T-helper 17 cell (primary cell): ENCODE measurements around the gene ORM1. TPM values are rescaled to one million over a fixed set of nuclear protein-coding genes. Genes with fewer than 3 reads are reported as not detected.

Experiments used
- ATAC-seq: fragments of 150-1000 bp; cut with Tn5 transposase; 2 replicates; pipeline ENCODE4 v1.10.0; 2021; ENCODE audit warnings: mild to moderate bottlenecking, moderate library complexity
- DNase-seq, 3 donors: peaks; one replicate each; pipeline versions ENCODE4 v3.0.0 to v3.0.0-alpha.2; 2020 to 2021
- H3K9me3 ChIP-seq: one replicate; pipeline ENCODE4 v1.7.0; 2013; ENCODE audit warnings: low read length, mild to moderate bottlenecking; ENCODE audit not compliant: control insufficient read depth, poor library complexity, severe bottlenecking
- H3K27ac Mint-ChIP-seq: one replicate; pipeline ENCODE4 v1.8.0; 2022; ENCODE audit warnings: mild to moderate bottlenecking, moderate library complexity, mixed read lengths
- H3K27me3 Mint-ChIP-seq: one replicate; pipeline ENCODE4 v1.8.0; 2022; ENCODE audit warnings: mixed read lengths
- H3K36me3 Mint-ChIP-seq: one replicate; pipeline ENCODE4 v1.8.0; 2022; ENCODE audit warnings: low read depth, mixed read lengths
- H3K4me1 Mint-ChIP-seq: one replicate; pipeline ENCODE4 v1.8.0; 2022; ENCODE audit warnings: mild to moderate bottlenecking, mixed read lengths
- H3K4me3 Mint-ChIP-seq: one replicate; pipeline ENCODE4 v1.8.0; 2022; ENCODE audit warnings: mild to moderate bottlenecking, moderate library complexity, mixed read lengths
- total RNA-seq, 4 donors: library from RNA in 2 of 4; stranded (reverse) in 2 of 4; gene quantifications; one replicate each; pipeline ENCODE4 v1.2.3 and lab custom pipeline; 2022 to 2026

The ORM1 gene
- total RNA-seq, 2 donors from 2014 or later = not detected

GRCh38 chr9:114341152-114341830 lies 18.4 kb downstream of the ORM1 start:
- ATAC-seq (no peak), DNase-seq (no peak)
- H3K27ac Mint-ChIP-seq = peak overlapping the region; percentile 75
- no peak overlapping the region for H3K4me3 Mint-ChIP-seq
- H3K9me3 ChIP-seq = no peaks in the 10 kb centered on the region
- peaks cover 11% of the 10 kb centered on the region for H3K36me3 Mint-ChIP-seq
- no peaks in the 10 kb centered on the region for H3K27me3 Mint-ChIP-seq
- H3K4me1 Mint-ChIP-seq = peaks cover 13% of the 10 kb centered on the region

- peaks cover 13% of the 10 kb centered on the region for H3K4me1 Mint-ChIP-seq
- ATAC-seq (no peak), DNase-seq (no peak)
- no peak overlapping the region for H3K4me3 Mint-ChIP-seq
- peak overlapping the region; percentile 75 for H3K27ac Mint-ChIP-seq
- no peaks in the 10 kb centered on the region for H3K9me3 ChIP-seq
- peaks cover 11% of the 10 kb centered on the region for H3K36me3 Mint-ChIP-seq
- H3K27me3 Mint-ChIP-seq = no peaks in the 10 kb centered on the region
These were observed 19.1 kb downstream of the ORM1 start for GRCh38 chr9:114341991-114342390.

GRCh38 chr9:114342755-114343440 lies 20.0 kb downstream of the ORM1 start:
- DNase-seq (no peak), ATAC-seq (no peak)
- peaks cover 9% of the 10 kb centered on the region for H3K36me3 Mint-ChIP-seq
- peak overlapping the region; percentile 49 for H3K27ac Mint-ChIP-seq
- H3K9me3 ChIP-seq = no peaks in the 10 kb centered on the region
- H3K27me3 Mint-ChIP-seq = no peaks in the 10 kb centered on the region
- H3K4me3 Mint-ChIP-seq = no peak overlapping the region
- peaks cover 13% of the 10 kb centered on the region for H3K4me1 Mint-ChIP-seq

GRCh38 chr9:114343471-114344187 lies 20.7 kb downstream of the ORM1 start:
- Mint-ChIP-seq H3K27ac (peak overlapping the region; percentile 49), H3K4me1 (peaks cover 10% of the 10 kb centered on the region), H3K27me3 (no peaks in the 10 kb centered on the region), H3K4me3 (no peak overlapping the region), H3K36me3 (peaks cover 10% of the 10 kb centered on the region)
- ATAC-seq (no peak), DNase-seq (no peak)
- H3K9me3 ChIP-seq = no peaks in the 10 kb centered on the region

- Mint-ChIP-seq H3K36me3 (peaks cover 12% of the 10 kb centered on the region), H3K4me3 (no peak overlapping the region), H3K27ac (peak overlapping the region; percentile 24), H3K27me3 (no peaks in the 10 kb centered on the region), H3K4me1 (peaks cover 12% of the 10 kb centered on the region)
- no peak for ATAC-seq
- H3K9me3 ChIP-seq = no peaks in the 10 kb centered on the region
- no peak for DNase-seq
These were observed 21.3 kb downstream of the ORM1 start for GRCh38 chr9:114344188-114344566.

GRCh38 chr9:114344692-114345091 lies 21.8 kb downstream of the ORM1 start:
- Mint-ChIP-seq H3K27ac (no peak overlapping the region), H3K36me3 (peaks cover 17% of the 10 kb centered on the region), H3K4me1 (peaks cover 17% of the 10 kb centered on the region), H3K4me3 (no peak overlapping the region), H3K27me3 (no peaks in the 10 kb centered on the region)
- no peaks in the 10 kb centered on the region for H3K9me3 ChIP-seq
- ATAC-seq (no peak), DNase-seq (no peak)

- Mint-ChIP-seq H3K27me3 (no peaks in the 10 kb centered on the region), H3K36me3 (peaks cover 19% of the 10 kb centered on the region), H3K4me1 (peaks cover 22% of the 10 kb centered on the region), H3K27ac (no peak overlapping the region), H3K4me3 (no peak overlapping the region)
- ATAC-seq = no peak
- DNase-seq = no peak
- no peaks in the 10 kb centered on the region for H3K9me3 ChIP-seq
These were observed 22.7 kb downstream of the ORM1 start for GRCh38 chr9:114345493-114346065.

- no peak overlapping the region for H3K4me3 Mint-ChIP-seq
- DNase-seq (no peak), ATAC-seq (no peak)
- no peaks in the 10 kb centered on the region for H3K27me3 Mint-ChIP-seq
- H3K4me1 Mint-ChIP-seq = peaks cover 24% of the 10 kb centered on the region
- peaks cover 19% of the 10 kb centered on the region for H3K36me3 Mint-ChIP-seq
- peak overlapping the region; percentile 78 for H3K27ac Mint-ChIP-seq
- no peaks in the 10 kb centered on the region for H3K9me3 ChIP-seq
These were observed 23.2 kb downstream of the ORM1 start for GRCh38 chr9:114346146-114346545.

- H3K27ac Mint-ChIP-seq = no peak overlapping the region
- H3K4me1 Mint-ChIP-seq = peaks cover 21% of the 10 kb centered on the region
- H3K36me3 Mint-ChIP-seq = peaks cover 16% of the 10 kb centered on the region
- DNase-seq (no peak), ATAC-seq (no peak)
- H3K27me3 Mint-ChIP-seq = no peaks in the 10 kb centered on the region
- no peaks in the 10 kb centered on the region for H3K9me3 ChIP-seq
- H3K4me3 Mint-ChIP-seq = no peak overlapping the region
These were observed 24.8 kb downstream of the ORM1 start for GRCh38 chr9:114347675-114348074.

GRCh38 chr9:114348261-114348905 lies 25.5 kb downstream of the ORM1 start:
- H3K27ac Mint-ChIP-seq = peak overlapping the region; percentile 94
- peaks cover 21% of the 10 kb centered on the region for H3K4me1 Mint-ChIP-seq
- H3K9me3 ChIP-seq = no peaks in the 10 kb centered on the region
- H3K27me3 Mint-ChIP-seq = no peaks in the 10 kb centered on the region
- ATAC-seq (no peak), DNase-seq (no peak)
- H3K4me3 Mint-ChIP-seq = no peak overlapping the region
- H3K36me3 Mint-ChIP-seq = peaks cover 14% of the 10 kb centered on the region

GRCh38 chr9:114348906-114349482 lies 26.1 kb downstream of the ORM1 start:
- H3K27me3 Mint-ChIP-seq = no peaks in the 10 kb centered on the region
- peaks cover 14% of the 10 kb centered on the region for H3K36me3 Mint-ChIP-seq
- DNase-seq (peak in 2 of 3 donors; percentile 32 to 55), ATAC-seq (peak; percentile 82)
- peak overlapping the region; percentile 75 for H3K4me3 Mint-ChIP-seq
- peaks cover 18% of the 10 kb centered on the region for H3K4me1 Mint-ChIP-seq
- peak overlapping the region; percentile 94 for H3K27ac Mint-ChIP-seq
- no peaks in the 10 kb centered on the region for H3K9me3 ChIP-seq

- Mint-ChIP-seq H3K36me3 (peaks cover 11% of the 10 kb centered on the region), H3K4me1 (peaks cover 15% of the 10 kb centered on the region), H3K27me3 (no peaks in the 10 kb centered on the region), H3K4me3 (peak overlapping the region; percentile 75), H3K27ac (peak overlapping the region; percentile 94)
- ATAC-seq = no peak
- H3K9me3 ChIP-seq = no peaks in the 10 kb centered on the region
- no peak for DNase-seq
These were observed 27.0 kb downstream of the ORM1 start for GRCh38 chr9:114349713-114350480.
